ENCODE data around the gene SYNPR. TPM values are rescaled to one million over a fixed set of nuclear protein-coding genes. Genes with fewer than 3 reads are reported as not detected.

Gene SYNPR
- total RNA-seq, 2 donors from 2014 or later: not detected

DNA sequence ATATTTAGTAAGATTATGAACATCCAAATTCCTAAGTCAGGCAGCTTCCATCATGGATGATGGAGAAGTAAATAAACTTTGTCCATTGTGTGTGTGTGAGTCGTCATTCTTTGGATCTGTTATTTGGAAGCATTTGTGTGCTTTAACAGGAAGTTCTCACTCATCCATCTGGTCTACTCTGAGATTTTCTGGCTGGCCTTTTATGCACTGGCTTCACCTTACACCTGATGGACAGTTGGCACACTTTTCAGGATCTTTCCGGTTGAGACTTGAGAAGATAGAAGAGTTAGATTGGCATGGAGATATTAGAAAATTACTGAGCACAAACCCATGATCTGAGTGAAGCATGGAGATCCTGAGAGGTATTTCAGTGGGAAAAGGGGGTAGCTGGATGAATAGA lies 12.6 kb downstream of the SYNPR start:
- H3K9me3 Mint-ChIP-seq: no peaks in the 10 kb centered on the region
- no peak for ATAC-seq
- no peak overlapping the region for H3K27ac Mint-ChIP-seq

DNA sequence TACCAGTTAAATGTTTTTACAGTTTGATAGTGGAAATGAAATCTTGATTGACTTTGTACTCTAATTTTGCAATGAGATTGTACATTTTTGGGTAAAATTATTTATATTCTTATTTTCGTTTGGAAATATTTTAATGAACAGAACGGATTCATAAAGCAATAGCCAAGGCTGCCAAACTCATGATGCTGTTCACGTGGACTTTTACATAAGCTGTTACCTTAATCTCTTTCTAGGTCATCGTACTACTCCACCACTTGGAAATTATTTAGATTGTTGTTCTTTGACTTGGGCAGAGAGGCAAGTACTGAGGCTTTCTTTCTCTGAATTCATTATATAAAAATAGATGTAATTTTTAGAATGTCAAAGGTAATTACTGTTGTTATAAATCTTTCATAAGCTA lies 16.2 kb downstream of the SYNPR start:
- Mint-ChIP-seq H3K36me3 (no peaks in the 10 kb centered on the region), H3K27ac (no peak overlapping the region), H3K9me3 (peaks cover 0 to 5% of the 10 kb centered on the region in 2 donors)
- DNase-seq (ENCODE audit: low spot score in 2 of 2) (no peak), ATAC-seq (no peak)

More for the DNA sequence above, 12.6 kb downstream of the SYNPR start:
- DNase-seq (ENCODE audit: low spot score in 2 of 2): no peak
- no peaks in the 10 kb centered on the region for H3K36me3 Mint-ChIP-seq

DNA sequence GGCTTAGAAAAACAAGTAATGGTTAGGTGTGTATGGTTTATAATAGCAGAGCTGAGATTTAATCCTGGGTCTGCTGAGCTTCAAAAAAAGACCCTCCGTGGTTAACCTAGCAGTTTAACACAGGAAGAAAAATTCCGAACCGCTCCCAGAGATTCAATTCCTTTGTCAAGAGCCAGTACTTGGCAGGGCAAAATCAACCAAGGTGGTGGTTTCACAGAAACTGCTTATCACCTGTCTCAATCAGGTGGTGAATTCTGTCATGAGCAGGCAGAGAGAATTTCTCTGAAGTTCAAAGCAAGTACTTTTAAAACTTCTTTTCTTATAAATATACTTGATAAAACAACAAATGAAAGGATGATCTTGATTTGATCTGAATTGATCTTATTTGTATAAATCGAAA lies 17.2 kb downstream of the SYNPR start:
- ATAC-seq: no peak
- DNase-seq (ENCODE audit: low spot score in 2 of 2): no peak
- H3K36me3 Mint-ChIP-seq: no peaks in the 10 kb centered on the region
- no peak overlapping the region for H3K27ac Mint-ChIP-seq
- peaks cover 0 to 9% of the 10 kb centered on the region in 2 donors for H3K9me3 Mint-ChIP-seq

DNA sequence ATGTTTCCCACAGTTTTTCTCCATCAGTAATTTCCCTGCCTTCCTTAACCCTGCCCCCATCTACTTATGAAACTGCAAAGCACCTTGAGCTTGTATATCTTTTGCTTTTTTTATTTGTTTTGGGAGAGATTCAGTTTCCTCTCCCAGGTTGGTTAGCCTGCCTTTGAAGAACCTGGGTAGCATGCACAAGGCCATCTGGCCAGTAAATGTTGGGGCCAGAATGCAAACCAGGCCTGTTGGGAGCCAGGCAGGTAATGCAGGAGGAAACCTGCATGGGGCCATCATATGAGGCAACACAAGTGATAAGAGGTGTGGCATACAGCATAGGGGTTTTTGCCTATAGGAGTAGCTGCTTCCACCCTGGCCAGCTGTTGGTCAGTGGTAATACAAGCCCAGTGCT lies 17.7 kb downstream of the SYNPR start:
- no peak for ATAC-seq
- no peak for DNase-seq (ENCODE audit: low spot score in 2 of 2)
- Mint-ChIP-seq H3K27ac (no peak overlapping the region), H3K9me3 (peaks cover 0 to 9% of the 10 kb centered on the region in 2 donors), H3K36me3 (no peaks in the 10 kb centered on the region)

DNA sequence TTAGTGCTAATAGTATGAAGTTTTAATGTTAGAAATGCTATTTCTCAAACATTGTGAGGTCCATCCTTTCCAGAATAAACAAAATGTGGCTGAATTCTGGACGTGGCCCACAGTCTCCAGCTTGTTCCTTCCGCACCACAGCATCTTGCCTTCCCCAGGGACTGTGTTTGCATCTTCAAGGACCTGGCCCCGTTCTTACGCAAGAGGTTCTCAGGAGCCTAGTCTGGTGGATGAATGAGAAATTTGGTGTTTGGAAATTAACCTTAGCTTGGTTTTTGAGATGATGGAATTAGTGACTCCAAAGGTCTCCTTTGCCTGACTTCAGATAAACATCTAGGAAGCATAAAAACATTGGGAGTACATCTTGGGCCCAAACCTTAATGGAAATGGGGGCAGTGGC lies 18.1 kb downstream of the SYNPR start:
- Mint-ChIP-seq H3K36me3 (no peaks in the 10 kb centered on the region), H3K27ac (no peak overlapping the region), H3K9me3 (peaks cover 0 to 9% of the 10 kb centered on the region in 2 donors)
- DNase-seq (ENCODE audit: low spot score in 2 of 2): no peak
- ATAC-seq: no peak

DNA sequence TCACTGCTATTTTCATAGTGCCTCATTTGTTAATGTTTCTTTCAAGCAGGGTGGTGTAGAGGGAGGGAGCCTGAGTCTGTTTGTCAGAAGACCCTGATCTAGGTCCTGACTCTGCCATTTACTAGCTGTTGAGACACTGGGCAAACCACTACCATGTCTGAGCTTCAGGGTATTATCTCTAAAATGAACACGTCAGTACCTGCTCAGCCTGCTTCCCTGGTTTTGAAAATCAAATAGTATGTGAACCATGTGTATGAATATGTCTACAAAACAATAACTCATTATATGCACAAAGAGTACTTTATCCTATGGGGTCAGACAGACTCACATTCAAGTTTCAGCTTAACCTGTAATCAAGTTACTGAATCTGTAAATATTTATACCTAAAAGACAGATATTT lies 25.1 kb downstream of the SYNPR start:
- no peak for DNase-seq (ENCODE audit: low spot score in 2 of 2)
- H3K27ac Mint-ChIP-seq: no peak overlapping the region
- ATAC-seq: no peak
- H3K9me3 Mint-ChIP-seq: peaks cover 9 to 11% of the 10 kb centered on the region in 2 donors
- H3K36me3 Mint-ChIP-seq: no peaks in the 10 kb centered on the region

DNA sequence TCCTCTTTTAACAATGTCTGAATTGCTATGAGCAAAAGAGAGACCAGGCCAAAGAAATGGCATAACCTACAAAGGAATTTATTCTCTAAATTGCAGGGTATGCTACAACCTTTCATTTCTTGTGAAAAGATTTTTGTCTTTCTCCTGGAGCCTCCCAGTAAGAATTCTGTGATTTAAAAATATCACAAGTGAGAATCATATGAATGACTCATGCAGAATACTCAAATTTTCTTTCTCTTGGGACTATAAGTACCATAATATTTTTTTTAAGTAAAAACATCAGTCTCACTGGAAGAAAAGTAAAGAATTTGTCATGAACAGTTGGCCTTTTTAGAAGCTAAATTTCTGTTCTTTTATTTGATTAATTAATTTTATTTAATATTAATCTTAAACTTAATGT lies 26.3 kb downstream of the SYNPR start:
- Mint-ChIP-seq H3K36me3 (no peaks in the 10 kb centered on the region), H3K9me3 (peaks cover 3 to 11% of the 10 kb centered on the region in 2 donors), H3K27ac (no peak overlapping the region)
- ATAC-seq (no peak), DNase-seq (ENCODE audit: low spot score in 2 of 2) (no peak)

DNA sequence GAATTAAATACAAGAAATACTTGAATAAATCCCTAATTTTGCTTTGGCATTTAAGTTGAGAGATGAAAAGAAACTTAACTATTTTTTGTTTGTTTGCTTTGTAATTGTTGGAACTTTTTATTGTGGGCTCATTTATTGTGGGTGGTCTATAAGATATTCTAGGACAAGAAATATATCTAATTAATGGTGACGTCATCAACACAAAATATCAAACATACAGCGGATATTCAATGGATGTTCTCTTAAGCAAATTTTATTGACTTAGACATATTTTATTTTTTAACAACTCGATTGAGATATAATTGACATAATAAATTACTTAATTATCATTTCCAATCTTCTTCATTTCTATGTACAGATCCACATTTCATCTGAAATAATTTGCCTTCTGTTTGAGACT lies 30.0 kb downstream of the SYNPR start:
- Mint-ChIP-seq H3K36me3 (no peaks in the 10 kb centered on the region), H3K9me3 (peaks cover 10 to 14% of the 10 kb centered on the region in 2 donors), H3K27ac (no peak overlapping the region)
- ATAC-seq (no peak), DNase-seq (ENCODE audit: low spot score in 2 of 2) (no peak)

DNA sequence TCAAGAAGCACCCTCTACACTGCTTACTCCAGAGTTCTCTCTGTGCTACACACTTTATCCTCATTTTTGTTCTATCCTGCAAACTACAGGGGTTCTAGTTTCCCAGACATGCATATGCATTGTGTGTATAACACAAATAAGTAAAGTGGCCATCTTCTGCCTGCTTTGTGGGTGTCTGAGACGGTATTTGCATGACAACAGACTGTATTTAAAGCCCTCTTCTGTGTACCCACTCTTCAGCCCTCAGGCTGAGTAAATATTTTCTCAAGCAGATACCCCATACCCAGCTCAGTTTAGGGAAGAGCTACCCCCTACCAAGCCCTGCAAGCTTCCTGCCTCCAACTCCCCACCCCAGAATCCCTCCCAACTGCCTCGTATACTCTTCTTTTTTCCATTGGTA lies 31.7 kb downstream of the SYNPR start:
- Mint-ChIP-seq H3K36me3 (no peaks in the 10 kb centered on the region), H3K9me3 (peaks cover 13 to 14% of the 10 kb centered on the region in 2 donors), H3K27ac (no peak overlapping the region)
- ATAC-seq (no peak), DNase-seq (ENCODE audit: low spot score in 2 of 2) (no peak)

DNA sequence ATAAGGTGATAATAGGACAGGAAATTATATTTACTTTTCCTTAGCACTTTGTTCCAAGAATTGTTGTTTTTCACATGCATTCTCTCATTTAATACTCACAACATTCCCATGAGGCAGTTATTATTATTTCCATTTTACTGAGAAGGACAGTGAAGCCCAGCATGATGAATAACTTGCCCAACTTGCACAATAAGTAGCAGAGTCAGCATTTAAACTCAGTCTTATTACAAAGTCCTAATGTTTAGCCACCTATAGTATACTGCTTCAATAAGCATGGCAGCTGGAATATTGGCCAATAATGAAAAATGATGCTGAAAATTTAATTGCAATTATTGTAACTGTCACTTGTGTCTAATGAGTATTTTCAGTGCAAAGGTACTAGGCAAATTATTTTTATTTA lies 45.7 kb downstream of the SYNPR start:
- no peaks in the 10 kb centered on the region for H3K9me3 Mint-ChIP-seq
- ATAC-seq (no peak), DNase-seq (ENCODE audit: low spot score in 2 of 2) (no peak)
- H3K36me3 Mint-ChIP-seq: no peaks in the 10 kb centered on the region
- no peak overlapping the region for H3K27ac Mint-ChIP-seq

DNA sequence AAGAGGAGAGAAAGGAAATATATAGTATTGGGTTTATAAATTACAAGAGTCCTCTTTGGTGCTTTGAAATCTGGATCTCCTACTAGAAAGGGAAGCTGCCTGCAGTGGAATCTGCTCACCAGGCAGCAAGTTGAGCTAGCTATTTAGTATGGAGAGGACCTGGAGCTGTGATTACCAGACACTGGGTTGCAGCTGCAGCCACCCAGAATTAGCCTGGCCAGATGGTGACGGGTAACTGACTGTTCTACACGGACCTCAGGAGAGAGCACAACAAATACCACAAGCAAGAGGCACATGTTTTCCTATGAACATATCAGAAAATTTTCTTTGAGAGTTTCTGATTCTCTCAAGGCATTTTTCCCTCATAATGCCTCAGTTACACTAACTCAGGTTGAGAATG lies 46.5 kb downstream of the SYNPR start:
- no peaks in the 10 kb centered on the region for H3K9me3 Mint-ChIP-seq
- H3K36me3 Mint-ChIP-seq: no peaks in the 10 kb centered on the region
- ATAC-seq: no peak
- H3K27ac Mint-ChIP-seq: no peak overlapping the region
- no peak for DNase-seq (ENCODE audit: low spot score in 2 of 2)

DNA sequence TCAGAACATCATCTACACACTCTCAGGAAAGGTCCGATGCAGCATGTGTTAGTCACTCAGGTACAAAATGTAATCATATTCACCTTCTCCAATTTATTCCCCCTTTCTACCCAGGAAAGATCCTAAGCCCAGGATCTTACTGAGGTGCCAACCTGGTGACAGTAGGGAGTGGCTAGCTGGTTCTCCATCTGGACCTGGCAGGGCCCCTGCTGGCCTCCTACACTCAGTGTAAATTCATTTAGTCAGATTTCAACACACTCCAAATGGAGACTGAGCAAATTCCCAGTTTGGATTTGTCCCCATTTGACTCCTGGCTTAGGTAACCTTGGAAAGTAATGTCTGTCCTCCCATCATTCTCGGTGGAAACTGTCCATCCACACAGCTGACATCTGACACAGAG lies 47.3 kb downstream of the SYNPR start:
- no peaks in the 10 kb centered on the region for H3K36me3 Mint-ChIP-seq
- H3K27ac Mint-ChIP-seq: no peak overlapping the region
- no peaks in the 10 kb centered on the region for H3K9me3 Mint-ChIP-seq
- ATAC-seq (no peak), DNase-seq (ENCODE audit: low spot score in 2 of 2) (no peak)

DNA sequence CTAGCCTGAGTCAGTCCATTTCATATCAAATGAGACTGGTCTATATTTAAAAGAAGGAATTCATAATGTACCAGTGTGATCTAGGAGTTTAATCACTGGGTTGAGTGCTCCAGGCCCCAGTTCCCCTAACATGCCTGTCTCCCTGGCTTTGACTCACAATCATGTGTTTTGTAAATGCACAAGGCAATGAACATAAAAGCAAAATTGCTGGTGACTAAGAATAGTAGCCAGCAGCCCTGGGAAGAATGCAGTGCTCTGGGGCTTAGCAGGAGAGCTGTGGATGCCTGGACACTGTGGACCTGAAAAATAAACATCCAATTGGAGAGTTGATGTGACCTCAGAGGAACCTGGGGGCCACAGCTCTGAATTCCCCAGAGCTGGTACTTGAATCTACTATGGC lies 50.3 kb downstream of the SYNPR start:
- no peak for DNase-seq (ENCODE audit: low spot score in 2 of 2)
- no peaks in the 10 kb centered on the region for H3K9me3 Mint-ChIP-seq
- no peak overlapping the region for H3K27ac Mint-ChIP-seq
- no peak for ATAC-seq
- H3K36me3 Mint-ChIP-seq: no peaks in the 10 kb centered on the region

DNA sequence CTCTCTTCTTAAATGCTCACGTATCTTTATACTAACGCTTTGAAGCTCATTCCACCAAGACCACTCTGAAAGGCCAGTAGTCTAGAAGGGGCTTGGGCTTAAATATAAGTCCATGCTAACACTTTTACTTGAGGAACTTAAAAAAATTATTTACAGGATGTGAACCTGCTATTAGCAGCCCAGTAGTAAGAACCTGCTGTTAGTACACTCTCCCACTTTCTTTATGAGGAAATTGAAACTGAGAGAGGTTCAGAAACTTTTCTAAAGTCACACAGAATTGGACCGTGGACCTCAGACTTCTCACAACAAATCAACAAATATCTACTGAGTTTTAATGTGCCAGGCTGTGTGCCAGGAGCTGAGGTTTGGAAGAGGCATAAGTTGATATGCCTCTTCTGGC lies 53.4 kb downstream of the SYNPR start:
- H3K36me3 Mint-ChIP-seq: no peaks in the 10 kb centered on the region
- H3K9me3 Mint-ChIP-seq: no peaks in the 10 kb centered on the region
- no peak for DNase-seq (ENCODE audit: low spot score in 2 of 2)
- H3K27ac Mint-ChIP-seq: no peak overlapping the region
- ATAC-seq: no peak

DNA sequence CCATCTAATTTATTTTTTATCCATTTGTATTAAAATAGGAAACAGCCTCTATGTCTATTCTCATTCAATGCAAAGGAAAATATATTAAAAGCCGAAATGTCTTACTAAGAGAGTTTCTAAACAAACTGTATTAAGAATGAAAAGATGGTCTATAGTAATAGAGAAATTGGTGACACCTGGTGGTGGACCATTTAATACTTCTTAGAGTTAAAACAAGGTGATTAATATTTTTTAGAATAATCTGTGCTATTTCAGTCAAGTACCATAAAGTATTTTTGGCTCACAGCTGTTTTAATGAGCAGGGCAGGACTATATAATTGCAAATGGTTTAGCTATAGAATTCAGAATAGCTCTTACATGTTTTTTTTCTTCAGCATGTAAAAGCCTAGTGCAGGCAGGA lies 55.7 kb downstream of the SYNPR start:
- ATAC-seq: no peak
- Mint-ChIP-seq H3K36me3 (no peaks in the 10 kb centered on the region), H3K27ac (peak overlapping the region in 1 of 2 donors; percentile 55), H3K9me3 (no peaks in the 10 kb centered on the region)
- DNase-seq (ENCODE audit: low spot score in 2 of 2): no peak

DNA sequence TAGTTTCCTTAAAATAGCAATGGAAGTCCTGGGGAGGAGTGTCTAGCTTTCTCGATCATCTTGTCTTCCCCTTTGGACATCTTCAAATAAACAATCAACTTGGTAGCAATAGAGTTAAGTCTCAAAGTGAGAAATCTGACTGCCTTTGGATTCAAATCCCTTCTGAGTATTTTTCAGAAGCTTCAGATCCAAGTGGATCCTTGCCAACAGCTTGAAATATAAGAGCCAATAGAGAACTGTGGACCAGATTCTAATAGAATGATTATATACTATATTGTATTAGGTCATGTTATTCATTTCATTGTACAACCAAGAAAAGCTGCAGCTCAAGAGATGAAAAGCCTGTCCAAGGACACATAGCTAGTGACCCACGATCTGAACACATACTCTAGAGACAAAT lies 60.2 kb downstream of the SYNPR start:
- Mint-ChIP-seq H3K36me3 (no peaks in the 10 kb centered on the region), H3K9me3 (peaks cover 0 to 4% of the 10 kb centered on the region in 2 donors), H3K27ac (no peak overlapping the region)
- DNase-seq (ENCODE audit: low spot score in 2 of 2): no peak
- no peak for ATAC-seq

DNA sequence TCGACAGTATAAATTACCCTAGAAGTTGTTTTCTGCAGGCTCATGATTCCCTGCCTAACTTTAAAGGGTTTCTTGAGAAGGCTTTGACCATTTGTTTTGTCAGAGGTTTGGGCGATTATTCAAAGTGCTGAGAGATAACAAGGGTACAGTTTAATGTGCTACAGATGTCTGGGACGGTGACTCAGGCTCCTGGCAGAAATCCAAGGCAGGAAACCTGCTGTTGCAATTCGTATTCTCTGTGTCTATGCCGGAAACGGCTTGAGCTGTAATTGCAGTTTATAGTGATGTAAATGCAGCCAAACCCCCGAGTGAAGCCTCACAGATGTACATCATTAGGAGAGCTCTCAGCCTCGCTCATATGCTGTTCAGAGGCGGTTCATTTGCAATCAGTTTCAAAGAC lies 65.6 kb downstream of the SYNPR start:
- ATAC-seq (peak in 1 of 2 donors; percentile 89), DNase-seq (ENCODE audit: low spot score in 2 of 2) (peak in 1 of 2 donors; percentile 40)
- H3K9me3 Mint-ChIP-seq: peaks cover 0 to 4% of the 10 kb centered on the region in 2 donors
- H3K27ac Mint-ChIP-seq: no peak overlapping the region
- H3K36me3 Mint-ChIP-seq: no peaks in the 10 kb centered on the region

DNA sequence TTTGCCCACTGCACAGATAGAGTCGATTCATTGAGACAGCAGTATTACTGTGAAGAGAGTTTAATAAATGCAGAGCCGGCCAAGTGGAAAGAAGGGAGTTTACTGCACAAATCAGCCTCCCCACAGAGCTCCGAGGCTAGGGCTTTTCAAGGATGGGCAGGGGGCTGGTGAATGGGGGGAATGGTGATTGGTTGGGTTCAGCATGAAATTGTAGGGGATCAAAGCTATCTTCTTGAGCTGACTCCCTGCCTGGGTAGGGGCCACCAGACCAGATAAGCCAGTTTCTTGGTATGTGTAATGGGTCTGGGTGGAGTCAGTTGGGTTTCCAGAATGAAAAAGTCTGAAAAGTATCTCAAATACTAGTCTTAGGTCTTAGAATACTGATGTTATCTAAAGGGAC lies 66.6 kb downstream of the SYNPR start:
- peaks cover 0 to 4% of the 10 kb centered on the region in 2 donors for H3K9me3 Mint-ChIP-seq
- DNase-seq (ENCODE audit: low spot score in 2 of 2) (no peak), ATAC-seq (no peak)
- no peaks in the 10 kb centered on the region for H3K36me3 Mint-ChIP-seq
- H3K27ac Mint-ChIP-seq: no peak overlapping the region
